NAMALWA (cell line): ENCODE measurements around the gene ABCD1.
A peak's percentile ranks its signal among the peaks of the same experiment; 100 is the strongest.

Experiments
- DNase-seq: peaks from one replicate; pipeline ENCODE4 v3.0.0-alpha.2; 2015; ENCODE audit warnings: low spot score

ABCD1 gene

DNA sequence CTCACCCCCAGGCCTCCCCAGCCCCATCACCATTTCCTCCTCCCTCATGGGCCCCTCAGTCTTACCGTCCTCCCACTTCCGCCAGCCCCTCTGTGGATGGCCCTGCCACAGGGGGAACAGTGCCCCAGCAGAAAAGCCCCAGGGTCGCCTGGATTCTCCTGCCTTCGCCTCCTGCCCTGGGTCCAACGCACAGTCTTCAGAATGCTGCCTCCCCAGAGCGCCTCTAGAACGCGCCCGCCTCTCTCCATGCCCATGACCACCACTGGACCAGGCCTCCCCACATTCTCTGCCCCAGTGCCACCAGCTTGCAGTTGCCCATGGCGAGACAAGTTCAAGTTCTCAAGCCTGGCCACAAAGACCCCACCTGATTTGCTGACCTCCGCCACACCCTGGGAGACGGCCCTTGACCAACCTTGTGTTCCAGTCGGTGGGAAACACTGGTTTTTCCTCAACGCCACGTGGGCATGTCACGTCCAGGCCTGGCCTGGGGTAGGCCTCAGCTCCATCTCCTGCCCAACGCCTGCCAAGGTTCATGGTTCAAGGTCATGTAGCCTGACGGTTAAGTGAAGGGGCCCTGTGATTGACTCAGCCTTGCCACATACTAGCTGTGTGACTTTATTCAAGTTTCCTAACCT, 38.8 kb downstream of the ABCD1 start:
- DNase-seq: no peak

DNA sequence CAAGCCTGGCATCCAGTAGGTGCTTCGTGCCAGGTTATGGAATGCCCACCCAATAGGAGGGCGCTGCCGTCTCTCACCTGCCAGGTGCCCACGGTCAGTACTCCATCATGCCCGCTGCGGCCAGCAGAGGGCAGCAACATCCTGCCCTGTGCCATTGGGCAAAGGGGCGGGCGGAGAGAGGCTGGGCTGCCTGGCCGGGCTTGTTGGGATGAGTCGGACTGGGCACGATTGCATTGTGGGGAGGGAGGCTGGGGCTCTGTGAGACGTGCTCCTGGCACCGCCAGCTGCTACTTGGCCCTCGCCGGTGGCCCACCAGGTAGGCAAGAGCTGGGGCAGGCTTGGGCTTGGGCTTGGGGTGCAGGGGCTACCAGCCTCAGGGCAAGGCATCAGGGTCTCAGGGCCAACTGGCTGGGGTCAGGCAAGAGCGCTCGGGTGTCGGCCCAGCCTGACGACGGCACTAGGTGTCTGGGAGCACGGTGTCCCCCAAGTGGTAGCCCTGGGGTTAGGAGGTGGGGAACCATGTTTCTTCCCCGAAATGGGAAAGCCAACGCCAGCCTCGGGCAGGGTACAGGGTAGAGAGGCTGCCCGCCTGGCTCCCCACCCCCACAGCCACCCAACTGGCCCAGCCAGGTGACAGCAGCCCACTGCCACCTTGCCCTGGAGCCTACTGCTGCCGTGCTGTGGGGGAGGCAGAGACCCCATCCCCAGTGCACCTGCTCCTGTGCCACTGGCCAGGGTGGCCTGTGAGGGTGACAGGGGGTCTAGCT, 39.5 kb downstream of the ABCD1 start, which contains the start of gene PLXNB3:
Gene PLXNB3 (plus strand): TSS at position 261 of the 767 bp plus-strand sequence. CDS start 1,287 bp downstream, outside the sequence.
- DNase-seq: peak; percentile 67

DNA sequence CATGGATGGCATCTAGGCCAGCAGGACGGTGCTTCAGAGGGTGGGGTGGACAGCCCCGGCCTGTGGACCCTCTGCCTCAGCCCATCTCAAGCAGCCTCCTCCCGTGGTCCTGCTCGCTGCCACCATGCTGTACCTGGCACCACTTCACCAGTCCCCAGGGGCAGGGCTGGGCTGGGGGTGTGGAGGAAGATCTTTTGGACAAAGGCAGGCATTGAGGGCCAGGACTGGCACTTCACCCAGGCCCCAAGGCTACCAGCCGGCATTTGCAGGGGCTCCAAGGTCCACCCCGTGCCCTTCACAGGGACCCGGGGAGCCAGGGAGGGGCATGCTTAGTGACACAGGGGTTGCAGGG, 40.1 kb downstream of the ABCD1 start:
- no peak for DNase-seq

DNA sequence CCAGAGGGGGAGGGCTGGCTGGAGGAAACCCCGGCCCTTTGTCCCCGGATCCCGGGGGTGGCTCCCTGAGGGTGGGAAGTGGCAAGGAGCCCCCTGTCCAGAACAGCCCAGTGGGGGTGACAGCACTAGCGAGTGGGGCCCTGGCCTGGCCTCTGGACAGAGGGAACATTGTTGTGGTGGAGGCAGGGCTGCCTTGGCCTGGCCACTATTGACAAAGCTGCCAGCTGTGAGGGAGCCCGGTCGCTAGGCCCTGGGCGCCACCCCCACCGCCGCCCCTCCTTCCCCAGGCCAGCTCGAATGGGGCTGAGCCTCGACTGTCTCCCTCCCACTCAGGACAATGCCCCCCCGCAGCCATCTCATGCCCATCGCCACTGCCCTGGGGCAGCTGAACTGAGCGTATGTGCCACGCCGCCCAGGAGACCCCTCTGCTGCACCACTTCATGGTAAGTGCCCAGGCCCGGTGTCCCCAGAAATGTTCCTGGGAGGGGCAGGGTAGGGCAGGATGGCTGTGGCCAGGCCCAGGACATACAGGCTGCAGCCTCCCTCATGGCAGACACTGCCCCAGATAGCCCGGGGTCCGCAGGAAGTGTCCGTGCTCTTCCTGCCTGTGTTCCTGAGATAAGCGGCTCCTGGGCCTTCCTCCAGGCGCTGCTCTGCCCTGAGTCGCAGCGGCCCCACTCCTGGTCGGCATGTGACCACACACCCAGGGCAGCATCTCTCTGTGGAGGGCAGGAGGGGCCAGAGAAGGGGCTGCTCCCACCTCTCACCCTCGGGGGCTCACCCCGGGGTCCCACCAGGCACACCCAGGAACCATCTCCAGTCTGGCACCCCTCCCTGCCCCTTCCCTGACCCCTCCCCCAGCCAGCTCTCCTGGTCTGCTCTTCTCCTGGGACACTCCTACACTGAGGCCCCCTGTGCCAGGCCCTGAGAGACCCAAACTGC, 40.8 kb downstream of the ABCD1 start:
- DNase-seq: no peak

DNA sequence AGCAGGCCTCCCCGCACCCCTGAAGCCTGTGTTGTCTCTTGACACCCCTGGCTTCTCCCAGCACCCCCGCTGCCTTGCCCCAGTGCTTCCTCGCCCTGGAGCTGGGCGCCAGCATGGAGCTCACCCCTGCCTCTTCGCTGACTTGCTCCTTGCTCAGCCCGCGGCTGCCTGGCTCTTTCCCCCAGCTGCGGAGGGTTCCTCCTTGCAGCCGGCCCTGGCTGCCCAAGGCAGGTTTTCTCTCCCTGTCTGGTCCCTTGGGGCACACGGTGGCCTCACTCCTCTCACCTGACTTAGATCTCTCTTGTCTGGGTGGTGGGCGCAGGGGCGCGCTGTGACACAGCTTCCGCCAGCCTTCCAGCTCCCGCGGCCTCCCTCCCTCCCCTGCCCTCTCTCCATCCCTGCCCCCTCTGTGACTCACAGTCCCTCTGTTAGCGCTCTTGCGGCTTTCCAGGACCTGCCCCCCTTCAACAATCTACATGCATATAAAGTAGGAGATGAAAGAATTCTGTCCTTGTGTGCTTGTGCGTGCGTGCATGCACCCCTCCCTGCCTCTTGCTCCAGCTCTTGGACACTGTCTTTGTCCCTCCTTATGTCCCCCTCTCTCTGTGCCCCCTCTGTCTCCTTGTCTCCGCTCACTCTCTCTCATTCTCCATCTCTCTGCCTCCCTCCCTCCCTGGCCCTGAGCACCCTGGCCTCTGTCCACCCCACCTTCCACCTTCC, 41.6 kb downstream of the ABCD1 start:
- DNase-seq: peak; percentile 29

DNA sequence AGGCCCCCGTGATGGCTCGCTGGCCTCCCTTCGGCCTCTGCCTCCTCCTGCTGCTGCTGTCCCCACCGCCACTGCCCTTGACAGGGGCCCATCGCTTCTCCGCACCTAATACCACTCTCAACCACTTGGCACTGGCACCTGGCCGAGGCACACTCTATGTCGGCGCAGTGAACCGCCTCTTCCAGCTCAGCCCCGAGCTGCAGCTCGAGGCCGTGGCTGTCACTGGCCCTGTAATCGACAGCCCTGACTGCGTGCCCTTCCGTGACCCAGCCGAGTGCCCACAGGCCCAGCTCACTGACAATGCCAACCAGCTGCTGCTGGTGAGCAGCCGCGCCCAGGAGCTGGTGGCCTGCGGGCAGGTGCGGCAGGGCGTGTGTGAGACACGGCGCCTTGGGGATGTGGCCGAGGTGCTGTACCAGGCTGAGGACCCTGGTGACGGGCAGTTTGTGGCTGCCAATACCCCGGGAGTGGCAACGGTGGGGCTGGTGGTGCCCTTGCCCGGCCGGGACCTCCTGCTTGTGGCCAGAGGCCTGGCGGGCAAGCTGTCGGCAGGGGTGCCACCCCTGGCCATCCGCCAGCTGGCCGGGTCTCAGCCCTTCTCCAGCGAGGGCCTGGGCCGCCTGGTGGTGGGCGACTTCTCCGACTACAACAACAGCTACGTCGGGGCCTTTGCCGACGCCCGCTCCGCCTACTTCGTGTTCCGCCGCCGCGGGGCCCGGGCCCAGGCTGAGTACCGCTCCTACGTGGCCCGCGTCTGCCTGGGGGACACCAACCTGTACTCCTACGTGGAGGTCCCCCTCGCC, 42.4 kb downstream of the ABCD1 start:
- no peak for DNase-seq

DNA sequence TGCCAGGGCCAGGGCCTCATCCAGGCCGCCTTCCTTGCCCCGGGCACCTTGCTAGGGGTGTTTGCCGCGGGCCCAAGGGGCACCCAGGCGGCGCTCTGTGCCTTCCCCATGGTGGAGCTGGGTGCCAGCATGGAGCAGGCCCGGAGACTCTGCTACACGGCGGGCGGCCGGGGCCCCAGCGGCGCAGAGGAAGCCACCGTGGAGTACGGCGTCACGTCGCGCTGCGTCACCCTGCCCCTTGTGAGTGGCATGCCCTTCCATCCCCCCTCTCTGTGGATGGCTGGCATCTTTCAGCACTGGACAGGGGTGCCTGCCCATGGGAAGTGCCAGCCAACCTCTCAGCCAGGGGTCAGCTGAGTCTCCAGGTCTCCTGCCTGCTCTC, 43.0 kb downstream of the ABCD1 start:
- no peak for DNase-seq

DNA sequence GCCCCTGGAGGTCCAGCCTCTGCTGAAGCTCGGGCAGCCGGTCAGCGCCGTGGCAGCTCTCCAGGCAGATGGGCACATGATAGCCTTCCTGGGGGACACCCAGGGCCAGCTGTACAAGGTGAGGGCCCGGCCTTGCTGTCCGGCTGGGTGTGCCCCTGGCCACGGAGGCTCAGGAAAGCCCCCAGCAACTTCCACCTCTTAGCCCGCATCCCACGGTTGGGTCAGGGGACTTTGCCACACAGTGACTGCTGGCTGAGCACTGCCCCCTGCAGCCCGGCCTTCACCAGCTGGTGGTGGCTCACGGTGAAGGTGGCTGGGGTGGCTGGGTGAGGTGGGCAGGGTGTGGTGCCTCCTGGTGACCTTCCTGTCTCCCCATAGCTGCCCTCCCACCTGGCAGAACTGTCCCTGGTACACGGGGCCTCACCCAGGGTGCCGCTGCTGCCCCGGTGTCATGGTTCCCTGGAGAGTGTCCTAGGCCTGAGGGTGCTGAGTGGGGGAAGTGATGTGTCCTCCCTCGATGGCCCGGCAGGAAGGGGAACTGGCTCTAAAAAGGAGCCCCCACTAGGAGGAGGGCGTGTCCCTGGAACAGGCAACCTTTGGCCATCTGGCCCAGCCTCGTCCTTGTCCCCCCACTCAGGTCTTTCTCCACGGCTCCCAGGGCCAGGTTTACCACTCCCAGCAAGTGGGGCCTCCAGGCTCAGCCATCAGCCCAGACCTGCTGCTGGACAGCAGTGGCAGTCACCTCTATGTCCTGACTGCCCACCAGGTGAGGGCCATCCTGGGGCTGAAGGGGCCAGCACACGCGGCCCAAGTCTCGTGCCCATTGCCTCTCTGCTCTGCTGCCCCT, 43.9 kb downstream of the ABCD1 start:
- DNase-seq: no peak

DNA sequence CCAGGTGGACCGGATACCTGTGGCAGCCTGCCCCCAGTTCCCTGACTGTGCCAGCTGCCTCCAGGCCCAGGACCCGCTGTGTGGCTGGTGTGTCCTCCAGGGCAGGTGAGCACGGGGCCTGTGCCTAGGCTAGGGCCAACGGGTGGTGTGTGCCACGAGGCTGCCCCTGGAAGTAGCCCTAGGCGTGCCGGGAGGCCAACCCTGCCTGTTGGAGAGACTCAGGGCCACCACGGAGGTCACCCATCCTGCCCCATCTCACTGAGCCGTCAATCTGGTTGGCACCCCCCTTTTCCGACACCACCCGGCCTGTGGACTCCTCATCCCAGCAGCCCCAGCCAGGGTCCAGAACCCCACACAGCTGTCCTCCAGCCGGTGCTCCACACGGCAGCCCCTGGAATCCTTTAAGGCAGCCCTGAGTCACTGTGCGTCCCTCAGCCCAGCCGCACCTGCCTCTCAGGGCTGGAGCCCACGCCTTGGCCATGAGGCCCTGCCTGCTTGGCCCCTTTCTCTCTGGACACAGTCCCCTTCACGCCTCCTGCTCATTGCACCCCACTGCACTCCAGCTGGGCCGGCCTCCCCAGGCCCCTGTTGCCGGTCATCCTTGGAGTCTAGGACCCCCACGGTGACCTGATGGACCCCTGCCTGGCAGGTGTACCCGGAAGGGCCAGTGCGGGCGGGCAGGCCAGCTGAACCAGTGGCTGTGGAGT, 44.7 kb downstream of the ABCD1 start:
- DNase-seq: no peak

DNA sequence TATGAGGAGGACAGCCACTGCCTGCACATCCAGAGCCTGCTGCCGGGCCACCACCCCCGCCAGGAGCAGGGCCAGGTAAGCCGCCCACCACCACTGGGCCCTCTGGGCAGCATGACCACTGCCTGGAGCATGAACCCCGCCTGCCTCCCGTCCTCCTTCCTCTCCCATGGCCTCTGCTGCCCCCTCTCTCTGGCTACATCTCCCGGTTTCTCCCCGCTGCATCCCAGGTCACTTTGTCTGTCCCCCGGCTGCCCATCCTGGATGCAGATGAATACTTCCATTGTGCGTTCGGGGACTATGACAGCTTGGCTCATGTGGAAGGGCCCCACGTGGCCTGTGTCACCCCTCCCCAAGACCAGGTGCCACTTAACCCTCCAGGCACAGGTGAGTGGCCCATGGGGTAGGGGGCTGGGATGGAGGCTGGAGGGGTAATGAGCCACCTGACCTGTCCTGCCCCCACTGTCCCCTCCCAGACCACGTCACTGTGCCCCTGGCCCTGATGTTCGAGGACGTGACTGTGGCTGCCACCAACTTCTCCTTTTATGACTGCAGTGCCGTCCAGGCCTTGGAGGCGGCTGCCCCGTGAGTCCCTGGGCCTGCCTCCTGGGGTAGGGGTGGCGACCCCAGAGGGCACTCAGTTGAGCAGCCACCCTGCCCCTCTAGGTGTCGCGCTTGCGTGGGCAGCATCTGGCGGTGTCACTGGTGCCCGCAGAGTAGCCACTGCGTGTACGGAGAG, 45.4 kb downstream of the ABCD1 start:
- DNase-seq: no peak

DNA sequence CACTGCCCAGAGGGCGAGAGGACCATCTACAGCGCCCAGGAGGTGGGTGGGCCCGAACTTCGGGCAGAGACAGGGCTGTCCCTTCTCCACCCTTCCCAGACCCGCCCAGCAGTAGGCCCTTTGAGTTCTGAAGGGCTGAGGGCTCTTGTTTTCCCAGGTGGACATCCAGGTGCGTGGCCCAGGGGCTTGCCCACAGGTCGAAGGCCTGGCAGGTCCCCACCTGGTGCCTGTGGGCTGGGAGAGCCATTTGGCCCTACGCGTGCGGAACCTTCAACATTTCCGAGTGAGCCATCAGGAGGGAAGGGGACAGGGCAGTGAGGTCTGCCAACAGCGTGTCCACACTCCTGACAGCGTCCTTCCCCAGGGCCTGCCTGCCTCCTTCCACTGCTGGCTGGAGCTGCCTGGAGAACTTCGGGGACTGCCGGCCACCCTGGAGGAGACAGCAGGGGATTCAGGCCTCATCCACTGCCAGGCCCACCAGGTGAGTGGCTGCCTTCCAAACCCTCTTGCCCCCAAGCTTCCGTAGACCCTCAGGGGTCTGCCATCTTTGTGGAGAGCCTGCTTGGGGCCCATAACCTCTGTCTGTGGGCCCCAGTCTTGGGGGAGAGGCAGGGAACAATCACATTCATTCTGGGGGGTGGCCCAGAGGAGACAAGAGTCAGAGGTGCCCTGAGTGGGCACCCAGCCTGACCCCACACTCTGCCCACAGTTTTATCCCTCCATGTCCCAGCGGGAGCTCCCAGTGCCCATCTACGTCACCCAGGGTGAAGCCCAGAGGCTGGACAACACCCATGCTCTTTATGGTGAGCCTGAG, 46.2 kb downstream of the ABCD1 start:
- no peak for DNase-seq

DNA sequence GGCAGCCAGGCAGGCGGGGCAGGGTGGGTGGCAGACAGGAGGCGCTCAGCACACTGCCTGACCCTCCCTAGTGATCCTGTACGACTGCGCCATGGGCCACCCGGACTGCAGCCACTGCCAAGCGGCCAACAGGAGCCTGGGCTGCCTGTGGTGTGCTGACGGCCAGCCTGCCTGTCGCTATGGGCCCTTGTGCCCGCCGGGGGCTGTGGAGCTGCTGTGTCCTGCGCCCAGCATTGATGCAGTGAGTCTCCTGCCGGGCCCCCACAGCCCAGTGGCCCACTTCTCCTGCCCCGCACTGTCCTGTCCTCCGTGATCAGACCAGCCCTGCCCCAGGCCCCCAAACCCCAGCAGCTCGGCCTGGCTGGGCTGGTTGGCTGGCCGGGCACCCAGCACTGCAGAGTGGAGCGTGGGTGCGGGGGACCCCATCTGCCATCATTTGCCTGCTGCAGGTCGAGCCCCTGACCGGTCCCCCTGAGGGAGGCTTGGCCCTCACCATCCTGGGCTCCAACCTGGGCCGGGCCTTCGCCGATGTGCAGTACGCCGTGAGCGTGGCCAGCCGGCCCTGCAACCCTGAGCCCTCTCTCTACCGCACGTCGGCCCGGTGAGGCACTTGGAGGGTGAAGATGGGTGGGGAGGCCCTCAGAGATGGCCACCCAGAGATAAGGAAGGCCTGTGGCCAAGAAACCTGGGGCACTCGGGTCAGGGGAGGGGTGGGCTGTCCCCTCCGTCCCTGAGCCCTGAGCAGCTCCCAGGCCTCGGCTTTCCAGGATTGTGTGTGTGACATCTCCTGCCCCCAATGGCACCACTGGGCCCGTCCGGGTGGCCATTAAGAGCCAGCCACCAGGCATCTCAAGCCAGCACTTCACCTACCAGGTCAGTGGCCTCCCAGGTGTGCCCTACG, 47.0 kb downstream of the ABCD1 start:
- no peak for DNase-seq

DNA sequence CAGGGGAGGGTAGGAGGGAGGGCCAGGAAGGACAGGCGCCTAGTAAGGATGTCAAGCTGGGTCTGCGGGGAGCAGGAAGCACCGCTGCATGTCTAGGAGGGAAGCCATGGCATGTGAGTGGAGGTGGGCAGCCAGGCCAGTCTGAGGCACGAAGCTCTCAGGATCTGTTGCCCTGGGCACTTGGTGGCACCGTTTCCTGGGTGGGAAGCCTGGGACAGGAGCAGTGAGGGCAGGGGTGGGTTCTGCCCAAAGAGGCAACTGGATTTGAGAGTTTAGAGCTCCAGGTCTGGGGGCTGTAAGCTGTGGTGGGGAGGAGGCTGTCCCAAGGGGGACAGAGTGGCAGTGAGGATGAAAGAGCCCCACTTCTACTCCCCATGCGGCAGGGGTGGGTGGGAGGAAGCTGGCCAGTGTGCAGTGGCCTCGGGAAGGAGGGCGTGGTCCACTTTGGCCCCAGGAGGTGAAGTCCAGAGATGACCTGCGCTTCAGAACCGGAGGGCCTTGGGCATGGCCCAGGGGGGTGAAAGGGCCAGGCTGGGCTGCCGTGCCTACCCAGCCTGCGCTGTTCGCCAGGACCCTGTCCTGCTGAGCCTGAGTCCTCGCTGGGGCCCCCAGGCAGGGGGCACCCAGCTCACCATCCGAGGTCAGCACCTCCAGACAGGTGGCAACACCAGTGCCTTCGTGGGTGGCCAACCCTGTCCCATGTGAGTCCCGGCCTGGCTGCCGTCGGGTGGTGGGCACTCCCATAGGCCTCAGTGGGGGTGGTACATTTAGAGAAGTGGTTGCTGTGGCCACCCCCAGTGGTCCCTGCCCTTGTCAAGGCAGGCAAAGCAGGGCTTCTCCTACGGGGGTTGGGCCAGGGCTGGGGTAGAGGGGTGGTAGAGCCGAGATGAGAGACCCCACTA, 47.9 kb downstream of the ABCD1 start:
- DNase-seq: no peak

DNA sequence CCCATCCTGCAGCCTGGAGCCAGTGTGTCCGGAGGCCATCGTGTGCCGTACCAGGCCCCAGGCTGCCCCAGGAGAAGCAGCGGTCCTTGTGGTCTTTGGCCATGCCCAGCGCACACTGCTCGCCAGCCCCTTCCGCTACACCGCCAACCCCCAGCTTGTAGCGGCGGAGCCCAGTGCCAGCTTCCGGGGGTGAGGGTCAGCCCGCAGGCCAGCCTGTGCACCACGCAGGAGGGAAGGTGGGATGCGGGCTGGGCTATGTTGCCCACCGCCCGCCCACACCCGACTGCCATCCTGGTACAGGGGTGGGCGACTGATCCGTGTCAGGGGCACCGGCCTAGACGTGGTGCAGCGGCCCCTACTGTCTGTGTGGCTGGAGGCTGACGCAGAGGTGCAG, 48.6 kb downstream of the ABCD1 start:
- no peak for DNase-seq

DNA sequence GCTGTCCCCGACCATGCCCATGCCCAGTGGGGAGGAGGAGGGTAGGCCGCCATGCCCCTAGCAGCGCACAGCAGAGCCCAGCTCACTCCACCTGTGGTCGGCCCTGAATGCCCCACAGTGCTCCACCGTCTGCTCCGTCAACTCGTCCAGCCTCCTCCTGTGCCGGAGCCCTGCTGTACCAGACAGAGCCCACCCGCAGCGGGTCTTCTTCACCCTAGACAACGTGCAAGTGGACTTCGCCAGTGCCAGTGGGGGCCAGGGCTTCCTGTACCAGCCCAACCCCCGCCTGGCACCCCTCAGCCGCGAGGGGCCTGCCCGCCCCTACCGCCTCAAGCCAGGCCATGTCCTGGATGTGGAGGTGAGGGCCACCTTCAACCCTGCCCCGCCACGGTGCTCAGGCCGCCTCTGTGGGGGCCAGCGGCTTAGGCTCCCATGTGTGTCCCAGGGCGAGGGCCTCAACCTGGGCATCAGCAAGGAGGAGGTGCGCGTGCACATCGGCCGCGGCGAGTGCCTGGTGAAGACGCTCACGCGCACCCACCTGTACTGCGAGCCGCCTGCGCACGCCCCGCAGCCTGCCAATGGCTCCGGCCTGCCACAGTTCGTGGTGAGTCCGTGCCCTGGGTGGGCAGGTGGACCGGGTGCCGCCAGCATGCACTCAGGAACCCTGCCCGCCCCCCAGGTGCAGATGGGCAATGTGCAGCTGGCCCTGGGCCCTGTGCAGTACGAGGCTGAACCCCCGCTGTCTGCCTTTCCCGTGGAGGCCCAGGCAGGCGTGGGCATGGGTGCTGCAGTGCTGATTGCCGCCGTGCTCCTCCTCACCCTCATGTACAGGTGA, 49.3 kb downstream of the ABCD1 start:
- no peak for DNase-seq
